ENCODE results near the gene DSE.

GRCh38 chr6:116491610-116492330 lies 121.0 kb downstream of the DSE start:
- TF ChIP-seq CTCF (IDR thresholded peaks at IDR 0.05) (no peak), EP300 (IDR thresholded peaks at IDR 0.05) (no peak), POLR2AphosphoS5 (IDR thresholded peaks at IDR 0.05) (no peak), POLR2A (IDR thresholded peaks at IDR 0.05; ENCODE audit: low read depth) (no peak)
